ENCODE measurements around the gene BICC1. TPM values are rescaled to one million over a fixed set of nuclear protein-coding genes. Genes with fewer than 3 reads are reported as not detected.

Gene BICC1
- total RNA-seq, 6 experiments from 2014 or later = 55.6 to 67.7 (median 64.8) TPM

DNA sequence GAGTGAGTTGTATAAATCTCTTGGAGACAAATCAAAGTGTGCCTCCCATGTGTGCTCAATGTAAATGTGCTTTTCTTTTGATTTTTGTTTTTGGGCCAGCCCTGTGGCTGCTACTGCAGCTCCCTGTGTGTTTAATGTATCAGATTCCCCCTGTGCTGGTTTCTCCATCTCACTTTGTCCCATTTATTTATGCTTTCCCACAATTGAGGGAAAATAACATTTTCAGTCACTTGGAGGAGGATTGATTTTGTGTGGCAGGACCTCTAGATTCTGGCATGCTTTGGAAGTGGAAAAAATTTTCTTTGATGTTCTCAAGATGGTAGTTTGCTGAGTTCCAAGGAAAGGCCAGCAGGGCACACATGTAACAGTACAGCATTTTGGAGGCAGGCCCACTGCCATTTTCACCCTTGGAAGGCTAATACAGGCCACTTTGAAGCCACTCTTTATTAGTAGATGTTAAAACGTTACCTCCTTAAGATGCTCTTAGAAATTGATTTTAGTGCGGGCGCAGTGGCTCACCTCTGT is 323.6 kb downstream of the BICC1 start:
- no peak for DNase-seq
- no peaks in the 10 kb centered on the region for H3K9me3 Mint-ChIP-seq
- peaks cover 15% of the 10 kb centered on the region for H3K4me1 Mint-ChIP-seq (ENCODE audit: low read depth)
- H3K27ac Mint-ChIP-seq = no peak overlapping the region
- H3K36me3 Mint-ChIP-seq (ENCODE audit: low read depth) = peaks cover 8% of the 10 kb centered on the region; the same call in 1 of the 2 replicates
- H3K27me3 Mint-ChIP-seq (ENCODE audit: insufficient read depth) = peaks cover 6% of the 10 kb centered on the region; the same call in 1 of the 2 replicates
- TF ChIP-seq, protein P1, sequence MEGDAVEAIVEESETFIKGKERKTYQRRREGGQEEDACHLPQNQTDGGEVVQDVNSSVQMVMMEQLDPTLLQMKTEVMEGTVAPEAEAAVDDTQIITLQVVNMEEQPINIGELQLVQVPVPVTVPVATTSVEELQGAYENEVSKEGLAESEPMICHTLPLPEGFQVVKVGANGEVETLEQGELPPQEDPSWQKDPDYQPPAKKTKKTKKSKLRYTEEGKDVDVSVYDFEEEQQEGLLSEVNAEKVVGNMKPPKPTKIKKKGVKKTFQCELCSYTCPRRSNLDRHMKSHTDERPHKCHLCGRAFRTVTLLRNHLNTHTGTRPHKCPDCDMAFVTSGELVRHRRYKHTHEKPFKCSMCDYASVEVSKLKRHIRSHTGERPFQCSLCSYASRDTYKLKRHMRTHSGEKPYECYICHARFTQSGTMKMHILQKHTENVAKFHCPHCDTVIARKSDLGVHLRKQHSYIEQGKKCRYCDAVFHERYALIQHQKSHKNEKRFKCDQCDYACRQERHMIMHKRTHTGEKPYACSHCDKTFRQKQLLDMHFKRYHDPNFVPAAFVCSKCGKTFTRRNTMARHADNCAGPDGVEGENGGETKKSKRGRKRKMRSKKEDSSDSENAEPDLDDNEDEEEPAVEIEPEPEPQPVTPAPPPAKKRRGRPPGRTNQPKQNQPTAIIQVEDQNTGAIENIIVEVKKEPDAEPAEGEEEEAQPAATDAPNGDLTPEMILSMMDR (IDR thresholded peaks at IDR 0.05) = no peak
- H3K4me3 Mint-ChIP-seq = peak overlapping the region; percentile 12; the same call in 1 of the 2 replicates

GRCh38 chr10:58836991-58837575 is 324.4 kb downstream of the BICC1 start:
- Mint-ChIP-seq H3K36me3 (ENCODE audit: low read depth) (peaks cover 8% of the 10 kb centered on the region; the same call in 1 of the 2 replicates), H3K4me3 (peak overlapping the region; percentile 12; the same call in 1 of the 2 replicates), H3K4me1 (ENCODE audit: low read depth) (peaks cover 23% of the 10 kb centered on the region), H3K9me3 (no peaks in the 10 kb centered on the region), H3K27me3 (ENCODE audit: insufficient read depth) (peaks cover 8% of the 10 kb centered on the region; the same call in 1 of the 2 replicates), H3K27ac (no peak overlapping the region)
- TF ChIP-seq, protein P1 (IDR thresholded peaks at IDR 0.05) = no peak
- no peak for DNase-seq

DNA sequence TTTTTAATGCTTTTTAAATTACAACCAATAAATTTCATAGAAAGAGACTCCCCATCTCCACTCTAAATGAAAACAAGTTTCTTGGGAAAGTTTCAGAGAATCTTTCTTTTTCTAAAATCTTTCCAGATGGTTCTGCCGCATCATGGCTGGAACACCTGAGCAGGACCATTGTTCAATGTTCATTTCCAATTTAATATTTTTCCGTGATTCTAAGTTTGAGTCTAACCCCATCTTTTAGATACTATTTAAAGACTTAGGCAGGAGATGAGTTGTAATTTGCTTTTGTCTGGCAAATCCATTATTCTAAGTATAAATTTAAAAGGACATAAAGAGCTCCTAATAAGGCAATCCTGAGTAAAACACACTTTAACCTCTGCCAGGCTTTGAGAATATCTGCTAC is 325.2 kb downstream of the BICC1 start:
- TF ChIP-seq, protein P1 (IDR thresholded peaks at IDR 0.05) = no peak
- Mint-ChIP-seq H3K27ac (no peak overlapping the region), H3K36me3 (ENCODE audit: low read depth) (peaks cover 5% of the 10 kb centered on the region; the same call in 1 of the 2 replicates), H3K4me1 (ENCODE audit: low read depth) (peaks cover 29% of the 10 kb centered on the region), H3K9me3 (no peaks in the 10 kb centered on the region), H3K4me3 (no peak overlapping the region), H3K27me3 (ENCODE audit: insufficient read depth) (peaks cover 8% of the 10 kb centered on the region; the same call in 1 of the 2 replicates)
- DNase-seq = no peak

DNA sequence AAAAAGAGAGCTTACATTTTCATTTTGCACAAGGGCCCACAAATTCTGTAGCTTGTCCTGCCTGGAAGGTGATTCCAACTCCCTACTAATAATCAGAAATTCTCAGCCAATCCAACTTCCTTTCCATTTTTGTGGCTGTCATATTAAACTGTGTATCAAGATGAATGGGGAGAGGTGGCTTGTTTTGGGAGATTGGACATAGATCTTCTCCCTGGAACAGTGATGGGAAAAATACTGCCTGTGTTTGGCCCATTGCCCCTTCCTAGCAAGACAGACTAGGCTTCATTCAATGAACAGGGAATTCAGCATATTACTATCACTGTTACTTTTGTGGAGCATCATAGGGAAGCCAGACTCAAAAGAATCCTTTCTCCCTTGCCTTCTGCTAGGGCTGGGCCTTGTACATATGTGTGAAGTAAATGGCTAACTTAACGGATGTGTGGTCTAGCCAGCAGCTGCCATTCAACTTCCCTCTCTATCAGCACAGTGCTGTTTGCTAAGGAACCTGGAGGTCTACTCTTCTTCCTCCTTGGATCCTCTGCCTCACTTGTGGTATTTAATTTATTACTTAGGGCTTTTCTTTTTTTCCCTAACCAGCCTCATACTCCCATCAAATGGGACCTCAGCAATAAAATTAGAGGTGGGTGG is 326.0 kb downstream of the BICC1 start:
- no peaks in the 10 kb centered on the region; the same call in 1 of the 2 replicates for H3K36me3 Mint-ChIP-seq (ENCODE audit: low read depth)
- no peak overlapping the region for H3K27ac Mint-ChIP-seq
- H3K27me3 Mint-ChIP-seq (ENCODE audit: insufficient read depth) = peaks cover 8% of the 10 kb centered on the region; the same call in 1 of the 2 replicates
- H3K4me1 Mint-ChIP-seq (ENCODE audit: low read depth) = peaks cover 31% of the 10 kb centered on the region
- DNase-seq = no peak
- H3K4me3 Mint-ChIP-seq = no peak overlapping the region
- H3K9me3 Mint-ChIP-seq = no peaks in the 10 kb centered on the region
- TF ChIP-seq, protein P1 (IDR thresholded peaks at IDR 0.05) = no peak

GRCh38 chr10:58839771-58840170 is 327.1 kb downstream of the BICC1 start:
- Mint-ChIP-seq H3K9me3 (no peaks in the 10 kb centered on the region), H3K36me3 (ENCODE audit: low read depth) (no peaks in the 10 kb centered on the region; the same call in 1 of the 2 replicates), H3K27ac (no peak overlapping the region), H3K4me1 (ENCODE audit: low read depth) (peaks cover 23% of the 10 kb centered on the region), H3K4me3 (no peak overlapping the region), H3K27me3 (ENCODE audit: insufficient read depth) (peaks cover 8% of the 10 kb centered on the region)
- TF ChIP-seq, protein P1 (IDR thresholded peaks at IDR 0.05) = no peak
- no peak for DNase-seq
